HepG2 (cell line): ENCODE results near the gene GNG3. TPM values are rescaled to one million over a fixed set of nuclear protein-coding genes. Genes with fewer than 3 reads are reported as not detected.
A peak's percentile ranks its signal among the peaks of the same experiment; 100 is the strongest.

ENCODE experiments used
- DMAP1 ChIP-seq: IDR thresholded peaks from 2 replicates; pipeline ENCODE4 v1.6.1; 2016
- HNRNPL ChIP-seq: fragments of 200-400 bp; formaldehyde crosslinking; IDR thresholded peaks from 2 replicates; pipeline ENCODE4 v1.6.1; 2017; ENCODE audit warnings: mild to moderate bottlenecking, low read depth, low read length
- HOXA3 ChIP-seq: sonication (generic); formaldehyde crosslinking; IDR thresholded peaks from 2 replicates; pipeline ENCODE4 v1.5.0; 2020; ENCODE audit warnings: missing genetic modification reagents
- JUND ChIP-seq: sonication (generic); formaldehyde crosslinking; IDR thresholded peaks from 2 replicates; pipeline ENCODE4 v1.8.0; 2022; ENCODE audit warnings: mild to moderate bottlenecking, missing genetic modification reagents
- MAFG ChIP-seq: sonication (generic); formaldehyde crosslinking; IDR thresholded peaks from 2 replicates; pipeline ENCODE4 v1.5.1; 2020; ENCODE audit warnings: mild to moderate bottlenecking, missing genetic modification reagents
- MLLT10 ChIP-seq: sonication (generic); formaldehyde crosslinking; IDR thresholded peaks from 2 replicates; pipeline ENCODE4 v1.4.0; 2020; ENCODE audit warnings: missing genetic modification reagents
- MXD4 ChIP-seq: IDR thresholded peaks from 2 replicates; pipeline ENCODE4 v1.6.1; 2016; ENCODE audit warnings: mild to moderate bottlenecking, missing biosample characterization, missing genetic modification reagents
- NCOA5 ChIP-seq: sonication (generic); formaldehyde crosslinking; IDR thresholded peaks from 2 replicates; pipeline ENCODE4 v1.4.0; 2020; ENCODE audit warnings: missing genetic modification reagents
- NR0B2 ChIP-seq: sonication (generic); formaldehyde crosslinking; IDR thresholded peaks from 2 replicates; pipeline ENCODE4 v1.4.0; 2020; ENCODE audit warnings: mild to moderate bottlenecking, missing genetic modification reagents
- PHF21A ChIP-seq: sonication (generic); formaldehyde crosslinking; IDR thresholded peaks from 2 replicates; pipeline ENCODE4 v1.5.0; 2020; ENCODE audit warnings: mild to moderate bottlenecking, missing genetic modification reagents
- SSRP1 ChIP-seq: IDR thresholded peaks from 2 replicates; pipeline ENCODE4 v1.6.1; 2016; ENCODE audit warnings: control low read depth
- THAP11 ChIP-seq: IDR thresholded peaks from 2 replicates; pipeline ENCODE4 v1.6.1; 2016; ENCODE audit warnings: missing biosample characterization, missing genetic modification reagents
- XRCC5 ChIP-seq: fragments of 200-400 bp; formaldehyde crosslinking; optimal IDR thresholded peaks from 2 replicates; pipeline ENCODE3; 2017; ENCODE audit warnings: mild to moderate bottlenecking, low read length
- ZBTB8A ChIP-seq: sonication (generic); formaldehyde crosslinking; IDR thresholded peaks from 2 replicates; pipeline ENCODE4 v1.4.0; 2020; ENCODE audit warnings: mild to moderate bottlenecking, low read depth, missing genetic modification reagents, borderline replicate concordance
- ZNF124 ChIP-seq: sonication (generic); formaldehyde crosslinking; IDR thresholded peaks from 2 replicates; pipeline ENCODE4 v1.4.0; 2020; ENCODE audit warnings: missing genetic modification reagents
- ZNF224 ChIP-seq: sonication (generic); formaldehyde crosslinking; IDR thresholded peaks from 2 replicates; pipeline ENCODE4 v1.5.0; 2020; ENCODE audit warnings: mild to moderate bottlenecking, missing genetic modification reagents
- ZNF30 ChIP-seq: sonication (generic); formaldehyde crosslinking; IDR thresholded peaks from 2 replicates; pipeline ENCODE4 v1.5.0; 2020; ENCODE audit warnings: mild to moderate bottlenecking, missing genetic modification reagents
- ZNF350 ChIP-seq: sonication (generic); formaldehyde crosslinking; IDR thresholded peaks from 2 replicates; pipeline ENCODE4 v1.4.0; 2020; ENCODE audit warnings: mild to moderate bottlenecking, low read depth, missing genetic modification reagents, borderline replicate concordance
- ZNF510 ChIP-seq: sonication (generic); formaldehyde crosslinking; IDR thresholded peaks from 2 replicates; pipeline ENCODE4 v1.4.0; 2020; ENCODE audit warnings: low read depth, mild to moderate bottlenecking, missing genetic modification reagents
- ZNF530 ChIP-seq: sonication (generic); formaldehyde crosslinking; IDR thresholded peaks from 2 replicates; pipeline ENCODE4 v1.5.0; 2020; ENCODE audit warnings: low read depth, mild to moderate bottlenecking, missing genetic modification reagents
- polyA plus RNA-seq, 8 experiments: library from polyadenylated mRNA; depleted of rRNA in 3 of 8; stranded (reverse) in 7 of 8; unstranded in 1 of 8; fragments of >200 nt; fragmentation: Illumina TruSeq in 4 of 8; extraction: Trizol in 4 of 8; gene quantifications; 2 replicates each; pipeline versions ENCODE4 v1.2.1 to v1.2.3, GENCODE V29; 2011 to 2016; ENCODE audit warnings: low read depth in 4 of 8, missing spikeins in 1 of 8, mixed read lengths in 1 of 8; ENCODE audit not compliant: insufficient read depth in 1 of 8
- total RNA-seq, 5 experiments: library from RNA; depleted of rRNA; stranded (reverse); fragments of >200 nt; fragmentation: Illumina TruSeq; extraction: Trizol; gene quantifications; 2 replicates each; pipeline ENCODE4 v1.2.3, GENCODE V29; 2016; ENCODE audit warnings: low read depth in 1 of 5
- TF ChIP-seq, protein P1 (sequence below): sonication (generic); formaldehyde crosslinking; IDR thresholded peaks from 2 replicates; pipeline ENCODE4 v1.8.1; 2023; ENCODE audit warnings: missing genetic modification reagents, inconsistent platforms, borderline replicate concordance
- TF ChIP-seq, protein P2 (sequence below): sonication (generic); formaldehyde crosslinking; IDR thresholded peaks from 2 replicates; pipeline ENCODE4 v1.4.0; 2020; ENCODE audit warnings: missing genetic modification reagents
- TF ChIP-seq, protein P3 (sequence below): IDR thresholded peaks from 2 replicates; pipeline ENCODE4 v1.6.1; 2016; ENCODE audit warnings: missing compliant biosample characterization, missing genetic modification reagents, borderline replicate concordance
- TF ChIP-seq, protein P4 (sequence below): sonication (generic); formaldehyde crosslinking; IDR thresholded peaks from 2 replicates; pipeline ENCODE4 v1.8.0; 2022; ENCODE audit warnings: missing genetic modification reagents, mild to moderate bottlenecking, moderate library complexity, borderline replicate concordance

GNG3 gene
- total and polyA plus RNA-seq, 2 of the 13 experiments (the other 11 are each of a cell fraction or from before 2014, with no cell fraction given), result not detected

DNA sequence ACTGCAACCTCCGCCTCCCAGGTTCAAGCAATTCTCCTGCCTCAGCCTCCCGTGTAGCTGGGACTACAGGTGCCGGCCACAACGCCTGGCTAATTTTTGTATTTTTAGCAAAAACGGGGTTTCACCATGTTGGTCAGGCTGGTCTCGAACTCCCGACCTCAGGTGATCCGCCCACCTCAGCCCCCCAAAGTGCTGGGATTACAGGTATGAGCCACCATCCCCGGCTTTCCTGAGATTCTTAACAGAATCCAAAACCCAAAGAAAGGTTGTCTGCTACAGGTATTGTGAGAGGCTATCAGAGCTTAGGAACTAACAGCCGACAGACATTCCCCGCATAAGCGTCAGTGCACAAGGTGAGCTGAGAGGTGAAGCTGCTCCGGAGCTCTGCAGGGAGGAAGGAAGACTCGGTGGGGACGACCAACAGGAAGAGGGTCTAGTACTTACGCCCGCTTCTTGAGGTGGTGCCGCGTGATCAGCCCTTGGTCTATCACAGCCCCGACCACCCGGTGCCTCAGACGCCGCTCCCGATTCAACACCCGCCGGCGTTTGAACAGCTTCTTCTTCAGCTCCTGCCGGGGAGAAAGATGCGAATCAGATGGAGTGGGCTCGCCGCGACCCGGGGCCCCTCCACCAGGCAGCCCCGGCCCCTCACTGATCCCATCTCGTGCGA lies 42.9 kb upstream of the GNG3 start (continued):
- TF ChIP-seq, protein P1, sequence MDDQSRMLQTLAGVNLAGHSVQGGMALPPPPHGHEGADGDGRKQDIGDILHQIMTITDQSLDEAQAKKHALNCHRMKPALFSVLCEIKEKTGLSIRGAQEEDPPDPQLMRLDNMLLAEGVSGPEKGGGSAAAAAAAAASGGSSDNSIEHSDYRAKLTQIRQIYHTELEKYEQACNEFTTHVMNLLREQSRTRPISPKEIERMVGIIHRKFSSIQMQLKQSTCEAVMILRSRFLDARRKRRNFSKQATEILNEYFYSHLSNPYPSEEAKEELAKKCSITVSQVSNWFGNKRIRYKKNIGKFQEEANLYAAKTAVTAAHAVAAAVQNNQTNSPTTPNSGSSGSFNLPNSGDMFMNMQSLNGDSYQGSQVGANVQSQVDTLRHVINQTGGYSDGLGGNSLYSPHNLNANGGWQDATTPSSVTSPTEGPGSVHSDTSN (CRISPR knock-in tag), result no peak
- TF ChIP-seq ZNF224 (CRISPR knock-in tag) (no peak), SSRP1 (no peak), DMAP1 (CRISPR knock-in tag) (no peak), ZNF510 (no peak), NR0B2 (CRISPR knock-in tag) (no peak), HNRNPL (no peak), ZBTB8A (CRISPR knock-in tag) (no peak), MAFG (CRISPR knock-in tag) (no peak), MLLT10 (CRISPR knock-in tag) (no peak), ZNF530 (CRISPR knock-in tag) (no peak), THAP11 (CRISPR knock-in tag) (no peak), HOXA3 (no peak), ZNF350 (CRISPR knock-in tag) (no peak), JUND (no peak), ZNF124 (CRISPR knock-in tag) (peak; percentile 28; the same call in 1 of the 2 replicates), PHF21A (CRISPR knock-in tag) (no peak), MXD4 (CRISPR knock-in tag) (no peak; the same call in 1 of the 2 replicates), XRCC5 (no peak), NCOA5 (CRISPR knock-in tag) (no peak), ZNF30 (CRISPR knock-in tag) (no peak)
- TF ChIP-seq, protein P2, sequence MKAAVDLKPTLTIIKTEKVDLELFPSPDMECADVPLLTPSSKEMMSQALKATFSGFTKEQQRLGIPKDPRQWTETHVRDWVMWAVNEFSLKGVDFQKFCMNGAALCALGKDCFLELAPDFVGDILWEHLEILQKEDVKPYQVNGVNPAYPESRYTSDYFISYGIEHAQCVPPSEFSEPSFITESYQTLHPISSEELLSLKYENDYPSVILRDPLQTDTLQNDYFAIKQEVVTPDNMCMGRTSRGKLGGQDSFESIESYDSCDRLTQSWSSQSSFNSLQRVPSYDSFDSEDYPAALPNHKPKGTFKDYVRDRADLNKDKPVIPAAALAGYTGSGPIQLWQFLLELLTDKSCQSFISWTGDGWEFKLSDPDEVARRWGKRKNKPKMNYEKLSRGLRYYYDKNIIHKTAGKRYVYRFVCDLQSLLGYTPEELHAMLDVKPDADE (CRISPR knock-in tag), result no peak
- TF ChIP-seq, protein P3, sequence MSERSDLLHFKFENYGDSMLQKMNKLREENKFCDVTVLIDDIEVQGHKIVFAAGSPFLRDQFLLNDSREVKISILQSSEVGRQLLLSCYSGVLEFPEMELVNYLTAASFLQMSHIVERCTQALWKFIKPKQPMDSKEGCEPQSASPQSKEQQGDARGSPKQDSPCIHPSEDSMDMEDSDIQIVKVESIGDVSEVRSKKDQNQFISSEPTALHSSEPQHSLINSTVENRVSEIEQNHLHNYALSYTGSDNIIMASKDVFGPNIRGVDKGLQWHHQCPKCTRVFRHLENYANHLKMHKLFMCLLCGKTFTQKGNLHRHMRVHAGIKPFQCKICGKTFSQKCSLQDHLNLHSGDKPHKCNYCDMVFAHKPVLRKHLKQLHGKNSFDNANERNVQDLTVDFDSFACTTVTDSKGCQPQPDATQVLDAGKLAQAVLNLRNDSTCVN (CRISPR knock-in tag), result no peak
- TF ChIP-seq, protein P4, sequence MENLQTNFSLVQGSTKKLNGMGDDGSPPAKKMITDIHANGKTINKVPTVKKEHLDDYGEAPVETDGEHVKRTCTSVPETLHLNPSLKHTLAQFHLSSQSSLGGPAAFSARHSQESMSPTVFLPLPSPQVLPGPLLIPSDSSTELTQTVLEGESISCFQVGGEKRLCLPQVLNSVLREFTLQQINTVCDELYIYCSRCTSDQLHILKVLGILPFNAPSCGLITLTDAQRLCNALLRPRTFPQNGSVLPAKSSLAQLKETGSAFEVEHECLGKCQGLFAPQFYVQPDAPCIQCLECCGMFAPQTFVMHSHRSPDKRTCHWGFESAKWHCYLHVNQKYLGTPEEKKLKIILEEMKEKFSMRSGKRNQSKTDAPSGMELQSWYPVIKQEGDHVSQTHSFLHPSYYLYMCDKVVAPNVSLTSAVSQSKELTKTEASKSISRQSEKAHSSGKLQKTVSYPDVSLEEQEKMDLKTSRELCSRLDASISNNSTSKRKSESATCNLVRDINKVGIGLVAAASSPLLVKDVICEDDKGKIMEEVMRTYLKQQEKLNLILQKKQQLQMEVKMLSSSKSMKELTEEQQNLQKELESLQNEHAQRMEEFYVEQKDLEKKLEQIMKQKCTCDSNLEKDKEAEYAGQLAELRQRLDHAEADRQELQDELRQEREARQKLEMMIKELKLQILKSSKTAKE (CRISPR knock-in tag), result no peak
